Vagina (tissue), 2 donors: ENCODE results near the gene CERK. TPM values are rescaled to one million over a fixed set of nuclear protein-coding genes. Genes with fewer than 3 reads are reported as not detected.

ENCODE experiments used
- DNase-seq, 2 donors: peaks; one replicate each; pipeline ENCODE4 v3.0.0-alpha.2; 2017; ENCODE audit errors: extremely low spot score in 2 of 2
- H3K27ac ChIP-seq: fragments of 200-600 bp; sonication (generic); one replicate; pipeline ENCODE4 v1.5.1; 2019
- H3K27me3 ChIP-seq: fragments of 200-600 bp; sonication (generic); one replicate; pipeline ENCODE4 v1.5.1; 2019
- H3K36me3 ChIP-seq, 2 donors: fragments of 200-600 bp; sonication (generic); one replicate each; pipeline ENCODE4 v1.5.1; 2017 to 2019
- H3K4me1 ChIP-seq: fragments of 200-600 bp; sonication (generic); one replicate; pipeline ENCODE4 v1.5.1; 2019
- H3K4me3 ChIP-seq, 2 donors: fragments of 200-600 bp; sonication (generic); 1 replicate in 1 of 2; 2 replicates in 1 of 2; pipeline ENCODE4 v1.5.1; 2016 to 2019
- H3K9me3 ChIP-seq: fragments of 200-600 bp; sonication (generic); one replicate; pipeline ENCODE4 v1.5.1; 2019
- CTCF ChIP-seq, 3 experiments: fragments of 450-650 bp in 2 of 3; fragments of 200-600 bp in 1 of 3; sonication (generic) in 1 of 3; IDR thresholded peaks; one replicate each; pipeline ENCODE4 v1.5.1; 2017 to 2019; ENCODE audit warnings: antibody characterized with exemption in 3 of 3, mild to moderate bottlenecking in 2 of 3, moderate library complexity in 2 of 3
- POLR2A ChIP-seq, 2 donors: fragments of 450-650 bp; IDR thresholded peaks; one replicate each; pipeline ENCODE4 v1.6.1; 2017; ENCODE audit warnings: antibody characterized with exemption in 2 of 2, mild to moderate bottlenecking in 2 of 2, moderate library complexity in 2 of 2
- POLR2AphosphoS5 ChIP-seq, 2 donors: sonication (generic); formaldehyde crosslinking; IDR thresholded peaks; one replicate each; pipeline ENCODE4 v1.9.0; 2017; ENCODE audit warnings: antibody characterized with exemption in 2 of 2, mild to moderate bottlenecking in 2 of 2, low read depth in 1 of 2; ENCODE audit not compliant: insufficient read depth in 1 of 2
- intact Hi-C: fragments of 100-400 bp; cut with DNase I; formaldehyde crosslinking; loops from one replicate; pipeline ENCODE4 v1.15.1; 2023
- total RNA-seq: library from RNA; depleted of rRNA; stranded (reverse); fragments of >200 nt; gene quantifications from one replicate; pipeline ENCODE4 v1.2.3, GENCODE V29; 2016

CERK gene
- total RNA-seq, 1 donor from 2014 or later = 37.3 TPM

DNA sequence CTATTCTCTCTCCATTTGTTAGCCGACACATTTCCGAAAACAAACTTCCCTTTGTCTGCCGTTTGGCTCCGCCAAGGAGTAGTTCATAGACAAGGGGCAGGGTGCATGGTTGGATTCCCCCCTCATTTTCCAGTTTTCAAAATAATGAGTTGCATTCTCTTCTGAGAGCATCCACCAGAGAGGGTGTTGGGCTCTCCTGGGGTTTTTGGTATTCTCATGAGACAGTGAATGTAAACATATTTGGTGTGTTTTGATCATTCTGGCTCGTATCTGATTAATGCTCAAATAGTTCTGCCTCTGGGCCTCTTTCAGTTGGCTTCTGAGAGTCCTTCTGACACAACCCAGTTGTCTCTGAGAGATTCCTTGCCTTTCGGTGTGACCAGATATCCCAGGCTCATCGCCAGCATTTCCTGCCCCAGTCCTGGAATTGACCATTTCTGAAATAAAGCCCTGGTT lies 96.2 kb downstream of the CERK start:
- H3K4me1 ChIP-seq = peaks cover 21% of the 10 kb centered on the region
- no peak for TF ChIP-seq CTCF (IDR thresholded peaks at IDR 0.05)
- TF ChIP-seq POLR2AphosphoS5 (IDR thresholded peaks at IDR 0.05; ENCODE audit: insufficient read depth in 1 of 2, low read depth in 1 of 2) = no peak
- no peak for TF ChIP-seq POLR2A (IDR thresholded peaks at IDR 0.05)
- no peak overlapping the region for H3K4me3 ChIP-seq
- no peaks in the 10 kb centered on the region for H3K9me3 ChIP-seq
- intact Hi-C loops = no loop called here
- DNase-seq = no peak
- H3K27ac ChIP-seq = no peak overlapping the region
- H3K36me3 ChIP-seq = no peaks in the 10 kb centered on the region
- no peaks in the 10 kb centered on the region for H3K27me3 ChIP-seq

DNA sequence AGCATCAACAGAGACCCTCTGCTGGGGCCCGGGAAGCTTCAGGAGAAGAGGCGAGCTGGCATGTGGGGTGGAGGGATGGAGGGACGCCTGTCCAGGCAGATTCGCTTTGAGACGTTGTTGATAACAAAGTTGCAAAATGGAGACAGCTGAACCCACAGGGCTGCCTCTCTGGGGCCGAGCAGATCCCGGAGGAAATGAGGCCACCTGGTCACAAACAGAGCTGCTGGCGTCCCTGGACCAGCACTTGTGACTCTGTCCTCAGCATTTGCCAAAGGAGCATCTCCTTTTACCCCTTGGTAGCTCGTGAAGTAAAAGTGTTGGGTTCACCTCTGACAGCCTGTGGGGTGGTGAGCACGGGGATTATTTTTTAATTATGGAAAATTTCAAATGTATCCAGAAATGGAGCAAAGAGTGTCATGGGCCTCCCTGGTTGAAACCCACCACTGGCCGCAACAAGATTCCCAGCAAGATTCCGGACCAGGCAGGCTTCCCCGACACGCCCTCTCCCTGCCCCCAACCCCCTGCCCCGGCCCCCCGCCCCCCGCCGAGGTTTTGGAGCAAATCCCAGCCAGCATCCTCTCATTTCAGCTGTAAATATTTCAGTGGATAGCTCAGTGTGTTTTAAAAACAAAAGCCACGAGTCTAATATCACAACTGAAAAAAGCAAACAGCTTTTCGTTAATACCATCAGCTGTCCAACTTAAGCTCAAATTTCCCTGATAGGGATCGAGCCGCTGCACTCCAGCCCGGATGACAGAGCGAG lies 97.6 kb downstream of the CERK start:
- H3K9me3 ChIP-seq = no peaks in the 10 kb centered on the region
- TF ChIP-seq CTCF (IDR thresholded peaks at IDR 0.05) = no peak
- TF ChIP-seq POLR2AphosphoS5 (IDR thresholded peaks at IDR 0.05; ENCODE audit: insufficient read depth in 1 of 2, low read depth in 1 of 2) = no peak
- TF ChIP-seq POLR2A (IDR thresholded peaks at IDR 0.05) = no peak
- H3K27me3 ChIP-seq = no peaks in the 10 kb centered on the region
- DNase-seq = no peak
- no peak overlapping the region for H3K4me3 ChIP-seq
- H3K36me3 ChIP-seq = no peaks in the 10 kb centered on the region
- H3K4me1 ChIP-seq = peaks cover 14% of the 10 kb centered on the region
- H3K27ac ChIP-seq = peak overlapping the region; percentile 30
- intact Hi-C loops = no loop called here

DNA sequence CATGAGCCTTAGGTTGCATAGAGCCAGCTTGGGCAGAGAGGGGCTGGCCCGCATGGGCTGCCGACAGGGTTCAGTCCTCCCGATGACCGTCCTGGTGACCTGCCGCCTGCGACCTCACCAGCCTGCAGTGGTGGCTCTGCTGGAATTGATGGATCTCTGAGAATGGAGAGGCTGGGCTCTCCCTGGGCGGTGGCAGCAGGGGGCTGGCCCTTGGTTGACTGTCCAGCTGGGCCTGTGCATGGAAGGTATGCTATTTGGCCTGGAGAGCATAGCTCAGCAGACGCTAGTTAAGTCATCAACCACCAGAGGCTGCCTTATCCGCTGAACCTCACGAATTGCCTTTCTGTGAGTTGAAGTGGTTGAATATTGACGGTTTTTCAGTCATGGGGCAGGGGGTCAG lies 98.2 kb downstream of the CERK start:
- TF ChIP-seq POLR2AphosphoS5 (IDR thresholded peaks at IDR 0.05; ENCODE audit: insufficient read depth in 1 of 2, low read depth in 1 of 2) (no peak), CTCF (IDR thresholded peaks at IDR 0.05) (no peak)
- no peaks in the 10 kb centered on the region for H3K9me3 ChIP-seq
- H3K36me3 ChIP-seq = no peaks in the 10 kb centered on the region
- H3K4me3 ChIP-seq = no peak overlapping the region
- peaks cover 14% of the 10 kb centered on the region for H3K4me1 ChIP-seq
- H3K27me3 ChIP-seq = no peaks in the 10 kb centered on the region
- intact Hi-C loops = no loop called here
- DNase-seq = no peak
- peak overlapping the region; percentile 30 for H3K27ac ChIP-seq

- Histone ChIP-seq H3K36me3 (no peaks in the 10 kb centered on the region), H3K27ac (no peak overlapping the region)
- no peak for TF ChIP-seq POLR2A (IDR thresholded peaks at IDR 0.05)
- TF ChIP-seq POLR2AphosphoS5 (IDR thresholded peaks at IDR 0.05; ENCODE audit: insufficient read depth in 1 of 2, low read depth in 1 of 2) = no peak
- TF ChIP-seq CTCF (IDR thresholded peaks at IDR 0.05) = no peak
Observed at GRCh38 chr22:46638601-46639431, 99.2 kb downstream of the CERK start.

More at GRCh38 chr22:46638601-46639431, 99.2 kb downstream of the CERK start:
- Histone ChIP-seq H3K27me3 (no peaks in the 10 kb centered on the region), H3K4me3 (no peak overlapping the region), H3K9me3 (no peaks in the 10 kb centered on the region), H3K4me1 (peaks cover 21% of the 10 kb centered on the region)
- no peak for DNase-seq
- intact Hi-C loops = no loop called here
